GM19467 (cell line): ENCODE results near the gene HSPA13.
A peak's percentile ranks its signal among the peaks of the same experiment; 100 is the strongest.
"Not testable (repeated sequence)": the region's sequence is repeated elsewhere in the genome, so short reads cannot be mapped to it uniquely, and the experiment has no call there.

Source experiments
- ATAC-seq: cut with Tn5 transposase; IDR thresholded peaks from one replicate; pipeline ENCODE4 v1.9.1; 2021; ENCODE audit warnings: mild to moderate bottlenecking, moderate library complexity; ENCODE audit not compliant: unreplicated experiment

HSPA13 gene

GRCh38 chr21:14382835-14383595 lies at the start of gene HSPA13:
Gene HSPA13, minus strand, starts transcription at chr21:14383146. Its CDS starts 27 bp downstream, at chr21:14383119.
- ATAC-seq, result peak; percentile 98

- ATAC-seq, result no peak
These were observed 36.0 kb upstream of the HSPA13 start for GRCh38 chr21:14418920-14419319.

GRCh38 chr21:14414932-14415508 lies 32.1 kb upstream of the HSPA13 start:
- no peak for ATAC-seq

- ATAC-seq, result no peak
These were observed 23.0 kb upstream of the HSPA13 start for GRCh38 chr21:14405962-14406361.

DNA sequence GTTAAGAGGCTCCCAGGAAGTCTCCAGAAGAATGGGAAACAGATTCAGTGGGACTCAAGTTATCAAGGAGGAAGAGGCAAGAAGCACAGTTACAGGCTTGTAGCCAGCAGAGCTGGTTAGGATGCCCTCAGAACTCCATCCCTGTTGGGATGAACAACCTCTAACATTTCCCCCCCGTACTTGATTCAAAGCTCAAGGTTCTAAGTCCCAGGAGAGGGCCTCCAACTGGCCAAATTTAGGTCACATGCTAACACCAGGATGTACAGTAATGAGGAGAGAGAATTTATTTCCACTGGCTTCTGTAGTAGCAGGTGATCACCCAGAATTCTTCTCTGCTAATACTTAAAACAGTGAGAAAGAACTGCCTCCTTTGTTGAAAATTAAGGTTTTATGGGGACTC lies 22.3 kb upstream of the HSPA13 start:
- no peak for ATAC-seq

- ATAC-seq, result no peak
These were observed 20.9 kb upstream of the HSPA13 start for GRCh38 chr21:14403681-14404318.

- no peak for ATAC-seq
These were observed 18.3 kb upstream of the HSPA13 start for GRCh38 chr21:14401217-14401616.

- no peak for ATAC-seq
These were observed 5.3 kb upstream of the HSPA13 start for GRCh38 chr21:14388282-14388681.

- no peak for ATAC-seq
These were observed 1.5 kb upstream of the HSPA13 start for GRCh38 chr21:14384453-14384852.

DNA sequence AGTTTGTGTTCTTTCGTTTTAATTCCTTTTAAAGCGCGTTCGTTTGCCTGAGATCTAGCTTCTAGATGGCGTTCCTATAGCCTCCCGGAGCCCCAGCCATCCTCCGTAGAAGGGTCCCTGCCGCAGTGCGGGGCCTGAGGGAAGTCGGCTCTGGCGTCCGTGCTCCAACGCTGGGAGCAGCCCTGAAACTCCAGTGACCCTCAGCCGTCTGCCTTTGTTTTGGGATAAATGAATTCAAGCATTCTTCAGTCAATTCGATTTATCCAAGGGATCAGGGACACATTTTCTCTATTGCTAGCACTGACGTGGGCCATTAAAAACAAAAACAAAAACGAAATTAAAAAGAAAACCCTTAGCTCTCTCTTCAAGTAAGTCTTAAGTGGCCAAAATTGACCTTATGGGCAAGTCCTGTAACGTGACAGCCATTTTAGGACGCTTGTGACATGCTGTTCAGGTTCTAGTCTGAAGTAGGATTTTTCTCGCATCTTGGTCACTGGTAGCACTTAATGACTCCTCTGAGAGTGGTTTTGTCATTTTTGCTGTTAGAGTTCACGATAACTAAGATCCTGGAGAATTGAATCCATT lies 742 bp upstream of the HSPA13 start:
- ATAC-seq, result peak; percentile 25

GRCh38 chr21:14382486-14382834 lies 486 bp downstream of the HSPA13 start:
- ATAC-seq, result peak; percentile 2

DNA sequence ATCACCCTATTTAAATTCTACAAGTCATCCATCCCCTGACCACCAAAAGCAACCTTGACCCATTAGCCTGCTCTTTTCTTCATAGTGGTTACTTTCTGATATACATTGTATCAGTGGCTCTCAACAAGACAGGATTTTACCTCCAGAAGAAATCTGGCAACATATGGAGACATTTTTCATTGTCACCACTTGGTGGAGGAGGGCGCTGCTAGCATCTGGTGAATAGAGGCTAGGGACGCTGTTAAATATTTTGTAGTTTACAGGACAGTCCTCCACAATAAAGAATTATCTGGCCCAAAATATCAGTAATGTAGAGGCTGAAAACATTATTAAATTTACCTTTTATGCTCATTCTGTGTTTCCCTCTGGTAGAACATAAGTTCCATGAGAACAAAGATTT lies 6.1 kb downstream of the HSPA13 start:
- ATAC-seq, result no peak

- no peak for ATAC-seq
These were observed 15.9 kb downstream of the HSPA13 start for GRCh38 chr21:14366998-14367397.

DNA sequence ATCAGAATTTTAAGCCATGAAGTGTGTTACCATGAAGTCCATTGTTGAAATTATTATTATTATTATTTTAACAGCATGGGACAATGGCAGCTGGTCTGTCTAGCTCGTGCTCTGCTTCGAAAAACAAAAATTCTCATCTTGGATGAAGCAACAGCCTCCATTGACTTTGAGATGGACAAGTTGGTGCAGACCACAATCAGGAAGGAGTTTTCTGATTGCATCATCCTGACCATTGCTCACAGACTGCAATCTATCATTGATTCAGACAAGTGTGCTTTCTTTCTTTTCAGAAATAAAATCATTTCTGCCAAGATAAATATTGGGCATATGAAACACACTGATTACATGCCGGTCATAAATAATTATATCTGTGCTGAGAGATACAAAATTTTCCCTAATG lies 21.0 kb downstream of the HSPA13 start:
- no peak for ATAC-seq

- no peak for ATAC-seq
These were observed 24.2 kb downstream of the HSPA13 start for GRCh38 chr21:14358775-14359174.

DNA sequence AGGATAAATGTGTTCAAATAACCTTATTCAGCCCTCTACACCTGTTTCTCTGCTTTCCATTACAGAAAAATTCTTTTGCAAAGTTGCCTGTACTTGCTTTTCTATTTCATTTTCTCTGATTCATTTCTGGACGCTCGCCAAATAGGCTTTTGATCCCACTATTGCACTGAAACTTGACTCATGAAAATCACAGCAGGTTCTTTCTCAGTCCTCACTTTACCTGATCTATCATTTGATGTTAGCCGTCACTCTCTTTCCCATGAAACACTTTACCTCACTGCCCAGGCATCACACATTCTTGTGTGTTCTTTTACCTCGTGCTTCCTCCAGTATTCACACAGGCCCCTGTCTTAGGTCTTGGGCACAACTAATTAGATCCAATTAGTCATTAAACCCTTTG lies 26.2 kb downstream of the HSPA13 start:
- no peak for ATAC-seq

DNA sequence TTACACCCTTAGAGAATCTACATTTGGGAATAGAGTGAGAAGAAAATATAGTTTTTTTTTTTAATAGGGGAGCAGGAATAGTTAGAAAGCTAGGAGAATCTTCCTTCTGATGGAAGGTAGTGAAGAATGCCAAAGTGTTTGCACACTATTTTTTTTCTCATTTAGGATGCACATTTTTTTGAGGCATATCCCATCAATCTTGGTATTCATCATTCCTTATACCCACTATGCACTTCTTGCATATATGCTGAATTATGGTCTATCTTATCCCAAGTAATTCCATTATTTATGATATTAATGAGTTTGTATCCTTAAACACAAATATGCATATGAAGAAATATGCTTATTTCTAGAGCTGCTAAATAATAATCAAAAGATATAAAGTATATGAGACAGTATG lies 28.4 kb downstream of the HSPA13 start:
- no peak for ATAC-seq

DNA sequence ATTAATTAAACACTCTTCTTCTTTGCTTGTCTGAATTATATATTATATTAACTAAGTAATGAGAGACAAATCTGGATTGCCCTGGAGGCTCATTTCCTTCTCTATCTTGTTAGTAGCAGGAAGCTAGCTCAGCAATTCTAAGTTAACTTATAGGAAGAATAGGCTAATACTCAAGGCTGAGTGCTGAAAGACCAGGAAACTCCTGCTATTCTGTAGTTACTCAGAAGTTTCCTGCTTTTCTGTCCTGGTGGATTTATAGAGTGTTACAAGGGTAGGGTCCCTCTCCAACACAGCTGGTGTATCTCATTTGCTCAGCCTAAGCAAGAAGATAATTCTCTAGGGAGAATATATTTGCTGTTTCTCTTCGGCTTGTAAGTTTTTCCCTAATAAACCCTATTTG lies 29.2 kb downstream of the HSPA13 start:
- no peak for ATAC-seq

DNA sequence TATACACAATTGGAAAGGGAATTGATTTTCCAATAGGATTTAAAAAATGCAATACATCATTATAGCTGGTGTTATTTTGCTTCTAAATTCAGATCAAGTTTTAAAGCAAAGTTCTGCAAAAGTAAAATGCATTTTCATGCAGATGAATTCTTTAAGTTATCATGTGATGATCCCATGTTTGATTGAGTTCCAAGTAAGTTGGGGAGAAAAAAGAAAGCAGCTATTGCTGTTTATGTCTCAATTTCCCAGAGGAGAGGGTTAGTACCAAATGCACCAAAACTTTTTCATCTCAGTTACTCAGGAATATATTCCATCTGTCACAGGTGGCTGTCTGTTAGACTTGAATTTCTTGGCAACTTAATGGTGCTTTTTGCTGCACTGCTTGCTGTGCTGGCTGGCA lies 29.7 kb downstream of the HSPA13 start:
- no peak for ATAC-seq

DNA sequence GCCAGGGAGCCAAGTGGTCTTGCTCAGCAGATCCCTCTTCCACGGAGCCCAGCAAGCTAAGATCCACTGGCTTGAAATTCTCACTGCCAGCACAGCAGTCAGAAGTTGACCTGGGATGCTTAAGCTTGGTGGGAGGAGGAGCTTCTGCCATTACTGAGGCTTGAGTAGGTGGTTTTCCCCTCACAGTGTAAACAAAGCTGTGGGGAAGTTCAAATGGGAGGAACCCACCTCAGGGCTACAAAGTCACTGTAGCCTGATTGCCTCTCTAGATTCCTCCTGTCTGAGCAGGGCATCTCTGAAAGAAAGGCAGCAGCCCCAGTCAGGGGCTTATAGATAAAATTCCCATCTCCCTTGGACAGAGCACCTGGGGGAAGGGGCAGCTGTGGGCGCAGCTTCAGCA lies 55.6 kb downstream of the HSPA13 start:
- ATAC-seq, result not testable (repeated sequence)

- no peak for ATAC-seq
These were observed 57.4 kb downstream of the HSPA13 start for GRCh38 chr21:14325595-14325994.
